Erythroblast (primary cell): ENCODE results near the gene UBE2F.
"Not testable (repeated sequence)": the region's sequence is repeated elsewhere in the genome, so short reads cannot be mapped to it uniquely, and the experiment has no call there.

Source experiments
- GATA1 ChIP-seq: IDR thresholded peaks from 2 replicates; pipeline ENCODE4 v1.6.1; 2011; ENCODE audit warnings: low read depth, mild to moderate bottlenecking, control low read depth, low read length, moderate library complexity
- POLR2A ChIP-seq: IDR thresholded peaks from 2 replicates; pipeline ENCODE4 v1.6.1; 2011; ENCODE audit warnings: mild to moderate bottlenecking, low read length

GRCh38 chr2:237963490-237963991 is 3.3 kb upstream of the UBE2F start:
- not testable (repeated sequence) for TF ChIP-seq POLR2A, GATA1
